Measurements from ENCODE around the gene TGFB1I1.

GRCh38 chr16:31451681-31452351, 20.1 kb upstream of the TGFB1I1 start:
- TF ChIP-seq TEAD4 (CRISPR knock-in tag; IDR thresholded peaks at IDR 0.05) (no peak), ELF4 (CRISPR knock-in tag; IDR thresholded peaks at IDR 0.05; ENCODE audit: low read depth) (no peak), USF1 (CRISPR knock-in tag; IDR thresholded peaks at IDR 0.05) (no peak), CTCF (IDR thresholded peaks at IDR 0.05) (peak; percentile 50; the same call in 1 of the 2 replicates), FOXK1 (CRISPR knock-in tag; IDR thresholded peaks at IDR 0.05) (no peak), OVOL2 (CRISPR knock-in tag; IDR thresholded peaks at IDR 0.05; ENCODE audit: borderline replicate concordance) (no peak), ZNF121 (CRISPR knock-in tag; IDR thresholded peaks at IDR 0.05) (0 out of 2 replicates have a peak, but pooled peaks have one; percentile 41), SP1 (CRISPR knock-in tag; conservative IDR thresholded peaks at IDR 0.05) (no peak), ZBTB21 (CRISPR knock-in tag; IDR thresholded peaks at IDR 0.05; ENCODE audit: borderline replicate concordance) (no peak), TCF7 (CRISPR knock-in tag; IDR thresholded peaks at IDR 0.05; ENCODE audit: low read depth) (no peak), ARID4B (CRISPR knock-in tag; IDR thresholded peaks at IDR 0.05; ENCODE audit: borderline replicate concordance) (no peak), ZSCAN18 (CRISPR knock-in tag; IDR thresholded peaks at IDR 0.05) (no peak), ZNF423 (CRISPR knock-in tag; IDR thresholded peaks at IDR 0.05) (no peak)

All from WTC11 (cell line).